HG03558 (cell line): ENCODE measurements around the gene TCF21.

Source experiments
- ATAC-seq: cut with Tn5 transposase; IDR thresholded peaks from one replicate; pipeline ENCODE4 v1.9.1; 2021; ENCODE audit warnings: moderate number of reproducible peaks; ENCODE audit not compliant: unreplicated experiment; ENCODE audit errors: extremely low read depth

The TCF21 gene

GRCh38 chr6:133887880-133888230 lies 1.1 kb upstream of the TCF21 start:
- no peak for ATAC-seq

GRCh38 chr6:133889557-133890403 lies 867 bp downstream of the TCF21 start:
- ATAC-seq = no peak

- ATAC-seq = no peak
Measured at GRCh38 chr6:133890711-133891148, 1.8 kb downstream of the TCF21 start.

DNA sequence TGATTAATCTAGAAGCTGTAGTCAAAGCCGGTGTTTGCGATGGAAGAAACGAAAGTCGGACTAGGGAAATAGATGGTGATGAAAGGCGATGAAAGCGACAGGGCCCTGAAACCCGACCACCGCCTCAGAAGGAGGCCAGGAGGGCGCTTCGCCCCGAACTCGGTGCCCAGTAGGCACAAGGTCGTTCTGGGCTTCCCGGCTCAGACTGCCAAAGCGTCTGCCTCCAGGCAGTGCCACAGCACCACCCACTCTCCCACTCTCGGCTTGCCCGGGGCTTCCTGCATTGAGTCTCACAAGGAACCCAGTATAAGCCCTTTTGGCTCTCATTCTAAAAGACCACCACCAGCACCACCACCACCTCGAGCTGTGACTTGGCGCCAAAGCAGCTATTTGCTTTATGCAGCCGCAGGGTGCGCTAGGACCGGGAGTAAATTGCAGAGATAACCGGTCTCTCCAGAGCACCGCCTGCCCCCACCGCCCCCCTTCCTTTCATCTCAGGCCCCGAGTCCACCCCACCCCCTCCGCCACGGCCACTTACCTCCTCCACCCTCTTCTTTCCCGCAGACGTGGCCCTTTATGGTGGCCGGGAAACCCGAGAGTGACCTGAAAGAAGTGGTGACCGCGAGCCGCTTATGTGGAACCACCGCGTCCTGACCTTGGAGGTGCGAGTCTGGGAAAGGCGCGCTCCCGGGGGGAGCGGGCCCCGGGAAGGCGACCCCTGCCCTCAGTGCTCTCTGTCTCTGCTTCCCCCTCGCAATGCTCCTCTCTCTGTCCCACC lies 2.4 kb downstream of the TCF21 start:
- no peak for ATAC-seq

GRCh38 chr6:133891927-133892812 lies 3.3 kb downstream of the TCF21 start:
- no peak for ATAC-seq

GRCh38 chr6:133892813-133893691 lies 4.1 kb downstream of the TCF21 start:
- ATAC-seq = no peak

- ATAC-seq = no peak
Measured at GRCh38 chr6:133893946-133894345, 5.0 kb downstream of the TCF21 start.

DNA sequence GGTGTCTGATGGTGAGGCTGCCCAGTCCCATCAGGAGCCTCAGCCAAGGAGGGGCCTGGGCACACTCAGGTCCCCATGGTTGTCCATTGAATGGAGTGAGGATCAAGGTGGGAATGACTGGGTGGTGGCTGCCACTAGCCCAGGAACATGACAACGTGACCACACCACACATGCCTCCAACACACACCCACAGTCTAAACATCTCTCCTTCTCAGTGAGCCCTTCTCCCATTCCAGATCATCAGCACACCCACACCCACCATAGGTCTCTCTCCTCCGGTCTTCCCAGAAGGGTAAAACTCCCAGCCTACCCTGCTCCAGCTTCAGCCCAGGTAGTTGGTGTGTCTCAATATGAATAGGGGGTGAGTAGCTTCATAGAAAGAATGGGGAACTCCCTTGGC lies 5.5 kb downstream of the TCF21 start:
- no peak for ATAC-seq

DNA sequence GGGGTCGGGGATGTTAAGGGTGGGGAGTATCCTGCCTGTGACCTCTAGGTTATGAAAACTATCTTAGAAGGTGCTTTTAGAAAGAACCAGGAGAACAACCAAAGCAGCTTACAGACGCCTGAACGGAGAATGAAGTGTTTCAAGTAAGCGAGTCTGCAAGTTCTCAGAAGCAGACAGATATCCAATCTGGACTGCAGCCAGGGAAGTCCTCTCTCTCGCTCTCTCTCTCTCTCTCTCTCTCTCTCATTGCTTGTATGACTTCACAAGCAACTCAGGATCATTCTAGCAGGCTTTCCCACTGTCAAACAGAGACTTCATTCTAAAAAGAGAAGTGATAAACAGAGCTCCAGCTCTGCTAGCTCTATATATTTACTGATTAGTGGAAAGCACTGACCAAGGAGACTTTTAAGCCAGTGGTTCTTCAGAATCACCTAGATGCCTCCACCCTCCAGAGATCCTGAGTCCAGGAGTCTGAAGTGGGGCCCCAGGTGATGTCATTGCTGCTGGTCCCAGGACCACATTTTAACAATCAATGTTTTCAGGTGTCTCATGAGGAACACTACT lies 6.0 kb downstream of the TCF21 start:
- ATAC-seq = no peak

DNA sequence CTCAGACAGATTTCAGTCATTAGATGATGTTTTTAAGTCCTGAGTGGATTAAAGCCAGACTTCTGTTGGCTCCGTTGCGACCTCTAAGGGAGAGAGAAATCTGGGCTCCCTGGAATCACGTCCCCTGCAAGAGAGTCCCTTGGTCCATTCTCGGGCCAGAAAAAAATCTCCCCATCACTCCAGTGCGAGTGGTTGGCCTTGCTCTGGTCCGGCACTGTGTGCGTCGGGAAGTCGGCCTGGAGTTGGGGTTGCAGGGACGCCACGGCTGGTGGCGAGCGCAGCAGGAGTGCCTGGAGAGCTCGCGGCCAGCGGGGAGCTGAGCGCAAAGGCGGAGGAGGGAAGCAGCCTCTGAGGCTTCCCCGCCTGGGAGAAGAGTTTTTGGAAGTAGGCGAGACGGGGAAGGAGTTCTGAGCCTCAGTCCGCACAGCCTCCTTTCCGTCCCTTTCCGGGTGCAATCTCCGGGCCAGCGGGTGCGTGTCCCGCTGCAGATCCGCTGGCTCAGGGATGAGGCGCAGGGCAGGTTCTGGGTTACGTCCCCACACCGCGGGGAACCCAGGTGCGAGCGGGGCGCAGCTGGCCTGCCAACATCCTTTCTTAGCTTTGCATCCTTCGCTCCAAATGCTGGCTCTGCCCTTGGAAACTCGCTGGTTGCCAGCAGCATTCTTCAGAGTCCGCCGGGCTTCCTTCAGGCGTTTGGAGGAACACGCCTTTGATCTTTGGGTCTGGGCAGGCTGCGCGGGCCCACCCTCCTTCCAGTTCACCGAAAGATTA lies 6.8 kb downstream of the TCF21 start:
- ATAC-seq = no peak

DNA sequence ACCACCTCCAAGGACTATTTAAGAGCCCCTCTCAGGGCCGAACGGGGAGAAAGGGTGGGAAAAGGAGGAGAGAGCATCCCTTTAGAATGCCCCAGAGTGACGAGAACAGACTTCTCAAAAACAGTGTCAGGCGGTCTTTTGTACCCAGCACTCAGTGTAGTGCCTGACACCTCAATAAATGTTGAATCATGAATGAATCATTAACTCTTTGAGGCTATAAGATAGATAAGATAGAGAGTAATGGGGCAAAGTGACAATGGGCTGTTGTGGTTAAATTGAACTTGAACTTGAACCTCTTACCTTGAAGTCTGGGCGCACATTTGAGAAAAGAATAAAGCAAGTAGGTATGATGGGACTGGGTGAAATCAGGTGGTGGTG lies 7.4 kb downstream of the TCF21 start:
- no peak for ATAC-seq

DNA sequence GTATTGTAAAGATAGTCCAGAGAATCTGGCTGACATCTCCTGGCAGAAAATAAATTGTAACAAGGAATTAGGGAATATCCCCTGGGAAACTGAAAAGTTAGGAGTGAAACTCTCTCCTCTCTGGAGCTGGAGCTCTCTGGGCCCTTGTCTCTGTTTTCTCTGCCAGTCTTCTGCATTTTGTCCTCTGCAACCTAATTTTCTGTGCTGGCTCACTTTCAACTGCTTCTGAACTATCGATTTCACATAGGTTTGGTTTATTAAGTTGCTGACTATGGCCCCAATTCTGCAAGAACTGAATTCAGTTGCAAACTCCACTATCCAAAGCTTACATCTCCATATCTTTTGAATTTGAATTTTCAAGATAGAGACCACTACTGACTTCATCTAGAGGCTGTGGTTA lies 9.3 kb downstream of the TCF21 start:
- ATAC-seq = no peak

GRCh38 chr6:133899556-133899955 lies 10.6 kb downstream of the TCF21 start:
- ATAC-seq = no peak

- no peak for ATAC-seq
Measured at GRCh38 chr6:133903855-133904254, 14.9 kb downstream of the TCF21 start.

GRCh38 chr6:133906050-133906449 lies 17.1 kb downstream of the TCF21 start:
- no peak for ATAC-seq

- ATAC-seq = no peak
Measured at GRCh38 chr6:133916650-133917151, 27.8 kb downstream of the TCF21 start.

DNA sequence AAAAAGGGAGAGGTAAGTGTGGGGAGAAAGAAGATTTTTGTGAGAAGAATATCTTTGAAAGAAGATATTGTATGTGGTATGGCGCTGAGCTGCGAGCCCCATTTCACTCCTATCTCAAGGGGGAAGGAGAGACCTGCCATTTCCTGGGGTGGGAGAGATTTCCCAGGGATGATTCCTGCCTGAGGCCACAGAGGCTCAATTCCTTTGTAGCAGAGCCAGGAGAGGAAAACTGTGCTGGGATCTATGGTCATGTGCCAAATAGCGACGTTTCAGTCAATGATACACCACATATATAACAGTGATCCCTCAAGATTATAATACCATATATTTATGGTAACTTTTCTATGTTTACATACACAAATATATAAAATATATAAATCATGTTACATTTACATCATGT lies 28.9 kb downstream of the TCF21 start:
- ATAC-seq = no peak

DNA sequence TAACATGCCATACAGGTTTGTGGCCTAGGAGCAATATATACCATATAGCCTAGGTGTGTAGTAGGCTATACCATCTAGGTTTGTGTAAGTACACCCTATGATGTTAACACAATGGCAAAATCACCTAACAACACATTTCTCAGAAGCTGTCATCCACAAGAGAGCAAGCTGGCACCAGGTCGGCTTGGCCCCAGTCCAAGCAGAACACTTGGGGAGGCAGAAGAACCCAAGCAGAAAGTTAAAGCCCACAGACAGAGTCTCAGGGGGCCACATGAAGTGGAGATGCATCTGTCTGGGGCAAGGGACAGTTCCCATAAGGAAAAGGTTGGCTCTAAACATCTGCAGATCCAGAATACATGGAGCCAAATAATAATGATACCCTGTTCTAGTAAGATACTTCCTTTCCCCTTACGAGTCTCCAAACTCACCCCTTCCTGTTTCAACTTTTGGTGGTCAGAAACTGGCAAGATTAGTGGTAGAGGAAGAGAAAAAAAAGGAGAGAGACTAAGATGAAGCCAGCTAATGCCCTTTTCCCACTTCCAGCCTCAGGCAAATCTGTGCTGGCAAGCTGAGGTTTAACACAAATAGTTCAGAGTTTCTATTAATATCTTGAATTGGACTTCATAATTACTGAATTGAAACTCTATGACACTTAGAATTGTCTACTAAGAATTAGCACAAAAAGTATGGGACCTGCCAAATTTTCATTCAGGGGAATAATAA lies 29.5 kb downstream of the TCF21 start:
- no peak for ATAC-seq
